ENCODE measurements around the gene SLC25A13. TPM values are rescaled to one million over a fixed set of nuclear protein-coding genes. Genes with fewer than 3 reads are reported as not detected.
A peak's percentile ranks its signal among the peaks of the same experiment; 100 is the strongest.

The SLC25A13 gene
- total and polyA plus RNA-seq, 12 donors = 10.8 to 55.1 (median 33.9) TPM

DNA sequence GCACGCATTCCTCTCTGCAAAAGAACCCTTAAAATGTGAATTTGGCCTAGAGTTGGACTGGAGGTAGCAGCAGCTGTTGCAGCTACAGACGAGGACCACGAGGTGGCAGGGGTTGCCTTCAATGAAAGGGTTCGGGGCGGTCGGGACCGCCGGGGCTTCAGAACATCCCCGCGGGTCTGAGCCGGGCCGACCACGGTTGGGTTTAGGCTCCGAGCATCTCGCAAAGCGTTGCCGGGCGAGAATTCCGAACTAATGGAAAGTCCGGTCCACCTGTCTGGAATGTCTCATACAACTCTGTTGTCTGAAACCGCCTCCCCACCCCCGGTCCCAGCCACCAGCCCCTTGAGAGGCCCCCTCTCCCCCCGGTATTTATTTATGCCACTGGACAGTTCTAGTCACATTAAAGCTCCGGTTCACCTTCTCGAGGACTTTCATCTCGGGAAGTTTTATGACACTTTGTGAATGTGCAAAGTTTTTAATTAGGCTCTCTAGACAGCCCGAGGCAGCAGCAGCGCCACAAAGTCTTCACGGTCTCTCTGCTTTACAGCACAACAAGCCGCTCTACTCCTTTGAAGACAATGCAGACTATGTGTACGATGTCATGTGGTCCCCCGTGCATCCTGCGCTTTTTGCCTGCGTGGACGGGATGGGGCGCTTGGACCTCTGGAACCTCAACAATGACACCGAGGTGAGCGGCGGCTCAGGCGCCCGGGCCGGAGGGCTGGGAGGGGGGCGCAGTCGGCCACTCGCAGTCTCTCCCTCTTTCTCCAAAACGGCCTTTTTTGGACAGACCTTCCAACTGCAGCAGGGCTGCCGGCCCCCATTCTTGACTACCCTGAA, 246.2 kb downstream of the SLC25A13 start:
- Histone ChIP-seq H3K4me3 (peak overlapping the region in 2 of 4 donors; percentile 24 to 57), H3K36me3 (replicated peaks in 1 of 2) (no peaks in the 10 kb centered on the region), H3K4me1 (replicated peaks in 1 of 2) (peaks cover 6% of the 10 kb centered on the region in 2 donors), H3K27ac (no peak overlapping the region), H3K9me3 (replicated peaks in 1 of 3) (no peaks in the 10 kb centered on the region), H3K27me3 (peaks cover 8% of the 10 kb centered on the region)
- 3 to 6% (median 4%) methylated on average over 15 to 47 of the region's 47 CpGs for WGBS, 4 donors
- TF ChIP-seq, protein P1, sequence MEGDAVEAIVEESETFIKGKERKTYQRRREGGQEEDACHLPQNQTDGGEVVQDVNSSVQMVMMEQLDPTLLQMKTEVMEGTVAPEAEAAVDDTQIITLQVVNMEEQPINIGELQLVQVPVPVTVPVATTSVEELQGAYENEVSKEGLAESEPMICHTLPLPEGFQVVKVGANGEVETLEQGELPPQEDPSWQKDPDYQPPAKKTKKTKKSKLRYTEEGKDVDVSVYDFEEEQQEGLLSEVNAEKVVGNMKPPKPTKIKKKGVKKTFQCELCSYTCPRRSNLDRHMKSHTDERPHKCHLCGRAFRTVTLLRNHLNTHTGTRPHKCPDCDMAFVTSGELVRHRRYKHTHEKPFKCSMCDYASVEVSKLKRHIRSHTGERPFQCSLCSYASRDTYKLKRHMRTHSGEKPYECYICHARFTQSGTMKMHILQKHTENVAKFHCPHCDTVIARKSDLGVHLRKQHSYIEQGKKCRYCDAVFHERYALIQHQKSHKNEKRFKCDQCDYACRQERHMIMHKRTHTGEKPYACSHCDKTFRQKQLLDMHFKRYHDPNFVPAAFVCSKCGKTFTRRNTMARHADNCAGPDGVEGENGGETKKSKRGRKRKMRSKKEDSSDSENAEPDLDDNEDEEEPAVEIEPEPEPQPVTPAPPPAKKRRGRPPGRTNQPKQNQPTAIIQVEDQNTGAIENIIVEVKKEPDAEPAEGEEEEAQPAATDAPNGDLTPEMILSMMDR (IDR thresholded peaks at IDR 0.05) = peak; percentile 49 to 83 (median 72)
- no peak for TF ChIP-seq POLR2A (IDR thresholded peaks at IDR 0.05)
- intact Hi-C loops (cut with DNase I) = loop anchor here (5.0 to 10.0 kb wide), 2 partner anchors 949 to 952 kb away; partner anchors contain the start of gene DLX5 (in 1 of the 2)
- DNase-seq = peak; percentile 49 to 74 (median 66)

DNA sequence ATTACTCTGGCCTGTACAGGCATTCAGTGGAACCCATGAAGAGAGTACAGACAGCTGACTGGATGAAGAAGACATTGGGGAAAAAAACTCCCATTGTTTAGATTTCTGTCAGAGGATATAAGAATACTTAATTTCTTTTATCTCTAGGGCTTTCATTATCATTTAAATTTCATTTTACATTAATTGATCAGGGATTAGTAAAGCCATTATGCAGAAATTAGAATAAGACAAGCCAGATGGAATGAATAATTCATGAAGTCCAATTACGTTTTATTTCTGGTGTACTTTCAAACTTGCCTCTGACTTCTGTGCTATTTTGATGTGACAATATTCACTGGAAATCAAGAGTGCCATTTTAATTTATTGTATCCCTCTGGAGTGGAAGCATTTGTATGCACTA, 247.0 kb downstream of the SLC25A13 start:
- H3K9me3 ChIP-seq (replicated peaks in 1 of 3) = no peaks in the 10 kb centered on the region
- 36 to 67% (median 48%) methylated on average over 1 of the region's 1 CpG for WGBS, 4 donors
- intact Hi-C loops (cut with DNase I) = loop anchor here (5.0 to 10.0 kb wide), 2 partner anchors 950 to 952 kb away; partner anchors contain the start of gene DLX5 (in 1 of the 2)
- peaks cover 8% of the 10 kb centered on the region for H3K27me3 ChIP-seq
- H3K36me3 ChIP-seq (replicated peaks in 1 of 2) = no peaks in the 10 kb centered on the region
- no peak for DNase-seq
- H3K27ac ChIP-seq = no peak overlapping the region
- H3K4me3 ChIP-seq = no peak overlapping the region
- peaks cover 6% of the 10 kb centered on the region in 2 donors for H3K4me1 ChIP-seq (replicated peaks in 1 of 2)
- TF ChIP-seq, protein P1 (IDR thresholded peaks at IDR 0.05) = no peak
- no peak for TF ChIP-seq POLR2A (IDR thresholded peaks at IDR 0.05)

MicroRNAs encoded within 50 kb of the gene (microRNA counts, 767-probe panel; counts per million panel counts)
- microRNA hsa-miR-591 = 0 counts per million in 2 donors

Small RNA genes within 50 kb of the gene (microRNA-seq; reads per million reads assigned to microRNA genes)
- gene MIR591 = 0 reads per million in 3 donors

Small RNA genes within 50 kb of the gene (small RNA-seq; reads per million reads assigned to genes)
- gene AC084368.1 (0 reads per million in 2 donors), gene MIR591 (0 reads per million in 2 donors), gene RNU6-364P (0 reads per million in 2 donors), gene RNU6-532P (0 reads per million in 2 donors)
